NCI-H1417 (cell line): ENCODE measurements around the gene MAPKAP1.

Experiments used
- DNase-seq, 3 experiments: peaks; one replicate each; lab custom pipeline; 2025; lab: John Stamatoyannopoulos, UW

The MAPKAP1 gene

DNA sequence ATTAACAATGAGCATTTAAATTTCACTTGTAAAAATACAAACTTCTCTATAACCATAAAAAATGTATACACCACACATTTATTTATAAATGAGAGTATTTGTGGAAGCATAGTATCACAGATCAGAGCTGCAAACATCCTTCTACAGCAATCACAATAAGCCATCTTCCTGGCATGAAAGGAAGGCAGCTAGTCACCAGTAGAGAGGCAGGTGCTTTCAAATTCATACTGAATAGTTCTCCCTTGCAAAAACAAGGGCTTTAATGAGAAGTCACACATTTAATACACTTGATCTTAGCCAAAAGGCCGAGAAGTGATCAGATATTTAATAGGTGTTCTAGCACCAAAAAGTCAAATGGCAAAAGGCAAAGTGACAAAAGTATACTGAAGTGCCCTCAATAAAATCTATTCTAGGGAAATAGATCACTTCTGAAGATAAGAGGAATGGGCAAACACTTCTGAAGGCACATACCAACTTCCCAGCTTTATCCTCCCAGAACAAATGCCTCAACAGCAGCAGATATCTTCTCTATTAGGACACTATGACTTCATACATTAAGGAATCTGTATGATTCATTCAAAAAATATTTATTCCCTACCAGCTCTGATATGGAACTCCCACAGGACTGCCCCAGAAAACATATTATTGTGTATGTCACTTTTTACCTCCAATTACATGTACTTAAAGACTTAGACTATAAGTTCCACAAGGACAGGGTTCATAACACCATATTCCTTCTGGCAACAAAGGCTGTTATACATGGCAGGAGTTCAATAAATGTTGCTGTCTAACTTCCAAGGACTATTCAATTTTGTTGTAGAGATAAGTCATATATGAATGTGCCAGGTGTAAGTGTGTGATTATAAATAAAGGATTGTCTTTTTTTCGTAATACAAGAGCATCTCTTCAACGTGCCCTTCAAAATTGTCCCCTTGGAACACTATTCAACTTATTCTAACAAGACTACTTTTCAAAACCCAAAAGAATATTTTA lies 31.7 kb downstream of the MAPKAP1 start:
- no peak for DNase-seq

DNA sequence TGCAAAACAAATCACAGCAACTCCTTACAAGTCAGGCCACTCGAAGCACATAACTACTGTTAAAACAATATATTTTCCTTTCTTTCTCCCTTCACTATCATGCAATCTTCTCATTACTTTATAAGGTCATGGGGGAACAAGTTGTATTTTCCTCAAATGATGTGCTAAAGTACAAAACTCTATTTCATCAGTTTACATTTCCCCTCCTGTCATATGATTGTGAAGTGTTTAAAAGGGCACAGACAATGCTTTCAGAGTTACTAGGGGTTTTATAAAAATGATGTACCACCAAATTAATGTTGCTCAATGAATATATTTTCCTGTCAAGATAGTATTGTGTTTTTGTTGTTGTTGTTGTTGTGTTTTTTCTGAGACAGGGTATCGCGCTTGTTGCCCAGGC lies 34.1 kb downstream of the MAPKAP1 start:
- DNase-seq = no peak

DNA sequence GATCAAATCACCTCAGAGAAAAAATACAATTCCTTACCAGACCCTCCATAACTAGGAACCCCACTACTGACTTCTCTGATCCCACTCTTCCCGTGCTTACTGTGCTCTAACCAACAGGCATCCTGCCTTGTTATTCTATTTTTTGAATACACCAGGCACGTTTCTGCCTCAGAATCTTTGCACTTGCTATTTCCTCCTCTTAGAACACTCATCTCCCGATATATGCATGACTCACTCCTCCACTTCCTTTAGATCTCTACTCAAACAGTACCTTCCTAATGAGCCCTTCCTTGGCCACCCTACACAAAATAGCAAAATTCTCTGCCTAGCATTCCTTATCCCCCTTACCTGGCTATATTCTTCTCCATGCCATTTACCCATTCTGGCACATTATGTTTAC lies 43.9 kb downstream of the MAPKAP1 start:
- no peak for DNase-seq

DNA sequence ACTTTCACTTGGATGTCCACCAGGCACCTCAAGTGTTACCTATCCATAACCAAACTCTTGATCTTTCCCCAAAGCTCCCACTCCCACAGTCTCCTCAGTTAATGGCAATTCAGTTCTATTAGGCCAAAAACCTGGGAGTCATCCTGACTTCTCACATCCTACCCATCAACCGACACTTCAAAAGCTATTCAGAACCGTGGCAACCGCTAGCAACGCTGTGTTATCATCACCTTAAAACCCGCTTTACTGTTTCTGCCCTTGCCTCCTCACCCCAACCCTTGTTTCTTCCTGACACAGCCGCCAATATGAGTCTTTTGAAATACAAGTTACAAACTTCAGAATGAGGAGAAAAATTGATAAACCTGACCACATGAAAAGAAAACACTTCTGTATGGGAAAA lies 46.5 kb downstream of the MAPKAP1 start:
- no peak for DNase-seq

DNA sequence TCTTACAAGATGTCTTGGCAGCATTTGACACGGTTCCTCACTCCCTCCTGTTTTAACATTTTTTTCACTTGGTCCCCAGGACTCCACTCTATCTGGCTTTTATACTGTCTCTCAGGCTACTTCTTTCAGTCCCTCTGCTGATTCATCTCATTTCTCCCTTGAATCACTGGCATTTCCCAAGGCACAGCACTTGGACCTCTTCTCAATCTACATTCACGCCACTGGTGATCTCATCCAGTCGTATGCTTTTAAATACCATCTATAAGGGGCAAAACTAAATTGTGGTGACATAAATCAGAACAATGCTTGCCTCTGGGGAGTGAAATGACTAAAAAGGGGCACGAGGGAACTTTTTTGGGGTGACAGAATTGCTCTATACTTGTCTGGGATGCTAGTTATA lies 47.1 kb downstream of the MAPKAP1 start:
- no peak for DNase-seq

DNA sequence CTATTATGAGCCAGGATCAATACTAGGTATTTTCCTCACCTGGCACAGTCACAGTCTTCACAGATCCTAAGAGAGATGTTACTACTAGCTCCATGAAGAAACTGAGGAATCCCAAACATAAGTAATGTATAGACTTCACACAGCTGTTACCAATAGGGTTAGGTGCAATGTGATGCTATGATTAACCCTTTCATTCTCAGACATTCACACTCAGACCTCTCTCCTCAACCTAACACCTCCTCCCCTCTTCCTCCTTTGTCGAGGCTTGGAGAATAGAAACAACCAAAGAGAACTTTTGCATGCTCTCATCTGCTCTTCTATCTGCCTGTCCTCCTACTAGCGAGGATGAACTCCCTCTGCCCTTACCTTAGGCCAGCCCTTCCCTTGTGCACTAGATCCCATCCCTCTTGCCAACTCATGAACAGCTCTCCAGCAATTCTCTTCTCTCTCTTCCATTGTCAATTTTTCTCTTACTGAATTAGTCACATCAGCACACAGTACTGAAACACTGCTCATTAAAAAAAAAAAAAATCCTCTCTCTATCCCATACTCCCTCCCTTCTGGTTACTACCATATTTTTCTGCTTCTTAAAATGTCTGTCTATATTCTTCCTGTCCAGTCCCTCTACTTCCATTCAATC lies 47.7 kb downstream of the MAPKAP1 start:
- no peak for DNase-seq

DNA sequence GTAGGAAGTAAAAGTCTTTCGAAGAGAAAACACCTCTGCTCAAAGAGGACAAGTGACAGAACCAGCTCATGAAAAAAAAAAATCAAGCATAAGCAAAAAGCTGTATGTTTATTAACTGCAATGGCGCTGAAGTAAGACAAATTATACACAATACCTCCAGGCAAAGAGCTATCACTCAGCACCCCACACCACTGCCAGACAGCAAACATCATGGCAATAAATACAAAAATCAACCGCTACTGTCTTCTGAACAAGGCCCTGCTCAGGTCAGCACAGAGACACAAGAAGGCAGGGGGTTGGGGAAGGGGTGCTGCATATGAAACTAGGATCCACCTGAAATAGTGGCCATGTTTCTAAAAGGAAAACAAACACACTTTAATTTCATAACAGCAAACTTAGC lies 50.4 kb downstream of the MAPKAP1 start:
- peak in 1 of 3 experiments; percentile 55 for DNase-seq

DNA sequence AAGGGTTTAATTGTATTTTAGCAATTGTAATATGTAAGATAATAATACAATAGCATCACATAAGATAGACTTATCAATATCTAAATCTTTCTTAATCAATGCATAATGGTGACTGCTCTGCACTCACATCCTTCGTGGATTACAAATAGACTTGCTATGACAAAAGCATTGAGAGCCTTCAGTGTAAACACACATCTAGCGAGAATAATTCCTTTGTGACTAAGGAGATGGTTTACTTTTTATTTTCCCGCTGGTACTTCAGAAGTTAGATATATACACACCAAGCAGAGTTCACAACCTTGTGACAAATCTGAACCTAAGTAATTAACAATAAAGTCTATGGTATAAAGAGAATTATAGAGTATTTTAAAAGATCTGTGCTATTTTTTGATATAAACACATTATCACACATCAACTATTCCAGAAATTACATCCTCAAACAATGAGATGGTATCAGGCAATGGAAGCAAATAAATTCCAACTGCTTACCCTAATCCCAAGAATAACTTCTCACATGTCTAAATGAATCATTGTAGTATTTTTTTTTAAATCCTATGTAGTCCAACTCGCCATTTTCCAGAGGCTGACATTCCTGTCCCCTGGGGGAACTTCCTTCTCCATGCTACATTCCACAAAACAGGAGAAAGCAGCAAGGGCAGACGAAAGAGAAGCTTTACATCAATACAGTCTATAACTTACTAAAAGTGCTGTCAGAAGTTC lies 51.2 kb downstream of the MAPKAP1 start:
- peak in 1 of 3 experiments; percentile 28 for DNase-seq

DNA sequence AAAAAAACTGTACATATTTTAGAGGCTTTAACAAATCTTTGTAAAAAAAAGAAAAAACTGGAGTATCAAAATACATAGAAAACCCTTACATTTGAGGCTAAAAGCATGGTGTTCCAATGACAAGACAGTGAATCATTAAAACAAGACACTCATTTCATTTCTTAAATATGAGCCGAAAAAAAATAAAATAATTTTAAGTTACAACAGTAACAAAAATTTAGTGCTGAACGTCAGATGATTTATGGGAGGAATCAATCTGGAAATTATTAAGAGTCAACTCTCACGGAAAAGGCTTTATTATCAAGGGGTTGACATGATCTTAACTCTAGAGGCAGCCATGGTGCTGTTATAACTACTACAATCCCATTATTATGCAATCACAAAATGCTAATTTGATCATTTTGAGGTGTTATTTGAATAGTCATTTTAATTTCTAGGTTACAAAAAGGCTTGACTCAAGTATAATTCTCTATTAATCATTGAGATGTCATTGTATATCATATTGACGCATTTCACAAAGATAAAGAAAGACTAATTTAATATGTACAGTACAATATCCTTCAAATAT lies 51.9 kb downstream of the MAPKAP1 start:
- DNase-seq = no peak

DNA sequence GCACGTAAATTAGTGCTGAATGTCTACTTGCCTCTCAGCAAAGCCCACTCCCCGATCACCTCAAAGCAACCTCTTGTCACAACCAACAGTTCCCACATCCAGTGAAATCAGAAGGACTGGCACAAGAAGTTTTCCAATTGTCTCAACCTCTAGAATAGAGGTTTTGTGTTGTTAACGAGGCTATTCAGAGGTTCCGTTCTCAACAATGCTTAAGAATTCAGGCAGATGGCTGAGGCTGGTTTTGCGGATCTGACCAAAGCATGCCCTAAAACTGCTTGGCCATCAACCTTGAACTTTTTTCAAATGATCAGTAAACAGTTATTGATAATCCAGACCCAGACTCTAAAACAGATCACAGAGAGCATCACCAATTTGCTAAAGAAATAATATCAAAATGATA lies 52.9 kb downstream of the MAPKAP1 start:
- DNase-seq = no peak

DNA sequence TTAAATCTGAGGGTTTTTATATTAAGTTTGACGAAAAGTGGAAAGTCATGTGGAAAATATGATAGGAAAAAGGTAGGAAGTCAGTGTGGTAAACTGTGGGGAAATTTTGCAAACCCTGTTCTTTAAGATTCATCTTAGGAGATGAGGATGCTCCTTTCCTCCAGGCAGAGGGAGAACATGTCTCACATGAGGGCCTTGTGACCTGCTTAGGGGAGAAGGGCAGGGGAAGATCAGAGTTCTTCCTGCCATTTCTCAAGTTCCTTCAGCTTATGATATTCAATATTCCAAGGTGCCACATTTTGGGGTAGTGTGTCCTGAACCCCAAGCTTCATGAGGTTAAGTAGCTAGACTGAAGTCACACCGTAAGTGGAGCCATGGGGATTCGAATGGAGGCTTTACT lies 53.7 kb downstream of the MAPKAP1 start:
- no peak for DNase-seq

DNA sequence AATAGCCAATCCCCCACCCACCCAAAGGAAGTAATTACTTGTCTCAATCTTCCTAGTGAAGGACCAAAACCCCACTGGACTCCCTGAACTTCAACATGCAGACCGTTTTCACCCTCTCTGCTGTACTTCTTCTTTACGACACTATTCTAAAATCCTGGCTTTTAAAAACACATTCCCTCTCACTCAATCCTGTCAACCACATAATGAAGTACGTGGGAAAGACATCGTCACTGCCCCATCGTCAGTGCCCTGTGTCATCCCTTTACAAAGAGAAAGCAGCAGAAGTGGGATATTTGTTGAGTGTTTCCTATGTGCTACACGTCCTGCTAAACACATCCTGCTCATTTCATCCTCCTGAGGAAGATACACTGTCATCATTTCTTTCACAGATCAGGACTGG lies 54.2 kb downstream of the MAPKAP1 start:
- DNase-seq = no peak

DNA sequence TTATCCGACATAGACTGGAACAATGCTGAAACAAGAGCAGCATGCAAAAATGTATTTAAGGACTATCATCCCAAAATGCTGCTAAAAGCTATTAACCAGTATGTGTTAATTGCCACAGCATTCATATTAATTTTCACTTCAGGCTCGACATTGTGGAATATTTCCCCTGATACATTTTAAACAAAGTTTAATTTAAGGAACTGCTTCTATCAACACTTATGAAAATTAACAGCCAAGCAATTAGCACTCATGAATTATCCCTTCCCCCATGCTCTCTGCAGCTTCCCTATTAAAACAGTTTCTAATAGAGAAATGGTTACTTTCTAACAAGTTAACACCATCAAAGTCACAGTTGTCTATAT lies 54.8 kb downstream of the MAPKAP1 start:
- no peak for DNase-seq

DNA sequence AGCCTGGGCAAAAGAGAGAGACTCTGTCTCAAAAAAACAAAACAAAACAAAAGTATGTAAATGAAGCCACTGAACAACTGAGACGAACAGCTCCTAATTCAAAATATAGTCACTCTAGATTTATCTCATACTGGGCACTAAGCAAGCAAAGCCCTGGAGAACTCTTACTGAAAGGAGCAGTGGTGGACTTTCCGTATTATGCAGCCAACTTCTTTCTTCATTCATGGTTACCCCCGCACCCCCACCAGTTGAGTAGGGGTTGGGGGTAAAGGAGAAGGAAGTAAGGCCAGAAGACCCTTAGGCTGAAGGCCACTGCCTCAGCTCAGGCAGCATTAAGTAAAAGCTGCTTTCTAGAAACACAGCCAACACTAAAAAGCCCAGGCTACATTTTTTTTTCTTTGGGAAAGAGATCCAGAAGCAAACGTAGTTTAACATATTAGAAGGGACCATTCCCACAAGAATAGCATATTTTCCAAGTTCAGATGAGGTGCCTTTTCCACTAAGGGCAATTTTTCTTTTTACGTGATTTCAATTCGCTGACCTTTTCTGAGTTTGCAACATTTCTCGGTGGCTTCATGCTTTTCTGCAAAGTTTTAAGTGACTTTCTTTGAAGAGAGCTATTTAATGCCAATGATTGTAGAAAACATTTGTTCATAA lies 55.3 kb downstream of the MAPKAP1 start:
- no peak for DNase-seq

DNA sequence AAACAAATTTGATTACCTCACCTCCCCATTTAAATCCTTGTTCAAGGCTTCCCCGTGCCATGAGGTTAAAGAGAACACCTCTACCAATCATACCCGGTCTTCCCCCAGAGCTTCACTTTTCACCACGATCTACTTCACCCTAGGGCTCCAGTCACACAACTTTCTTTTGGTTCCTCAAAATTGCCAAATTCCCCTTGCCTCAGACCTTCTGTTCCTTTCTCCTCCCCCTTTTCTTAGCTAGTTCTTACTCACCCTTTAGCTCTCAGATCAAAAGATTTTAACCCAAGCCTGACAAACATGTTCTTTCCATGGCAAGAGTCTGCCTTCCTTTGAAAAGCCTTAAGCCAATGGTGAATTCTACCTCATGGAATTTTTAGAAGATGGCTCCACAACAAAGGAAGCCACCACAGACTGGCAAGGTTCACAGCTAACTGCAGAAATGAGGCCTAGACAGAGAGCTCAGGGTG lies 56.7 kb downstream of the MAPKAP1 start:
- DNase-seq = no peak

DNA sequence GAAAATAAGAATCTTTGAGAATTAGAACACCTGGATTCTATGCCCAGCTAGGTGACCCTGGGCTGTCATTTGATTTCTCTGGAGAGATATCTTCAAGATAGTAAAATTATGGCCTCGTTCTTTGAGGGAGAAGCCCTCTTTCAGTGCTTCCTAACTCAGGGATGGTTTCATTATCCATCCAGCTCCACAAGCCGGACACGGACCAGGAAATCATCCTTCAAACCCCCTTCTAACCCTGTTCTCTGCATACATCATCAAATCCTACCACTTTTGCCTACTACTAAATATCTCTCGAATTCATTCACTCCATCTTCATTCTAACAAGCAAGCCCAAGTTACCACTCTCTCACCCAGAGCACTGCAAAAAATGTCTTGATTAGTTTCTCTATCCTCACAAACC lies 57.2 kb downstream of the MAPKAP1 start:
- no peak for DNase-seq

DNA sequence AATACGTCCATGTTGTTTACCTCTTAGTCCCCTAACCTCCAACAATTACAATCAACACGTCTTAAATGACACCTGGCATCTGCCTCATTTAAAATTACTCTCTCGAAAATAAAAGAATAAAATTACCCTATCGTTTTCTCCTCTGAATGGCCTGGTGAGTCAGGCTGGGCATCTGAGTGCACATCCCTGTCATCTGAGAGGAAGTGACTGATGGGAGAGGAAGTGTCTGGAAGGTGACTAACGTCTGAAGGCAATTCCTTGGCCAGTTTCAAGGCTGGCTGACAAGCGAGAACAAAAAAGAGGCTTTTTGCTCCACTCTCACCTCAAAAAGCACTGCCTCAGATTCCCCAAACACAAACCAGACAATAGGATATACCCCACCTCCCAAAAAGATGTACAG lies 57.7 kb downstream of the MAPKAP1 start:
- DNase-seq = peak in 2 of 3 experiments; percentile 64 to 89

DNA sequence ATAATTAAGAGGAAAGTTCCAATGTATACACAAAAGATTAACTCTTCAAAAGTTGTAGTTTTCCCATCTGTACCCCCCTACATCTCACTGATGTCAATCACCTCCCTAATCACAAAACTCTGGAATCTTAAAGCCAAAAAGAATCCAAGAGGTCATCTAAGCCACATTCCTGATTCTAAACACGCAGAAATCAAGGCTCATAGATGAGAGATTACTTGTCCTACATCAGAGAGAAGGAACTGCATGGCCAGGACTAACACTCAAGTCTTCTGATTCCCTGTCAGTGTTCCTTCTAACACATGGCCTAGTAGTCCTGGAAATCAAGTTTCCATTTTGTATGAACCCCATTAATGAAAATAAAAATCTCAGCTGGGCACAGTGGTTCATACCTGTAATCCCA lies 58.7 kb downstream of the MAPKAP1 start:
- no peak for DNase-seq

DNA sequence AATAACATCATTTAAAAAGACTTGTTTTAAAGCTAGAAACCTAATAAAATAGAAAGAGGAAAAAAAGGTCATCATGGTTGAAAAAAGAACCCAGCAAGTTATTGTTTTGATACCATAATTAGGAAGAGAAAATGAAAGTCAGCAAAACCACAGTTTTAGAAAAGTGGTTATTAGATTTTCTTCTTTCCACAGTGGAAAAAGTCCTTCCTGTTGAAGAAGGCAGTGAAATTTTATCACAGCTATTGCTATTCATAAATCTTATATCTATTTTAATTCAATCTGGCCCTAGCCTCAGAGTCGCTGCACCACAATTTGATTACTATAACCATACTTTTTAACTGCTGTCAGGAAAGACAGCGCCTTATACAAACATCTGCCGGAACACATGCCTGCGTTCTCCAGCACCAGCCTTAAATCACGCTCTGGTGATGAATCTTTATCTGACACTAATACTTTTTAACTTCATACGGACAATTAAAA lies 60.3 kb downstream of the MAPKAP1 start:
- DNase-seq = peak in 1 of 3 experiments; percentile 26

DNA sequence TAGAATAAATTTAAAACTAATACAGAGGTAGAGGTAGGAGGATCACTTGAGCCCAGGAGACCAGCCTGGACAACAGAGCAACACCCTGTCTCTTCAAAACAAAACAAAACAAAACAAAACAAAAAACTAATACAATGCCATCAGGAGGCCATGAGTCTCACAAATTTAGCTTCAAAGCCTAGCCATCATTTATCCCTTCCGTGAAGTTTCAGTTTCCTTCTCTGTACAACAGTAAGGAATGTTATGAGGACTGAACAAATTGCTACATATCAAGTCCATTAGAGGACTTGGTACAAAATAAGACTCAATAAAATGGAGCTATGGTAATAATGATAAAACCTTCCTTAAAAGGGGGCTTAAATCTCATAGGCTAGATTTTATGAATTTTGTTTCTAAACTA lies 60.8 kb downstream of the MAPKAP1 start:
- no peak for DNase-seq

DNA sequence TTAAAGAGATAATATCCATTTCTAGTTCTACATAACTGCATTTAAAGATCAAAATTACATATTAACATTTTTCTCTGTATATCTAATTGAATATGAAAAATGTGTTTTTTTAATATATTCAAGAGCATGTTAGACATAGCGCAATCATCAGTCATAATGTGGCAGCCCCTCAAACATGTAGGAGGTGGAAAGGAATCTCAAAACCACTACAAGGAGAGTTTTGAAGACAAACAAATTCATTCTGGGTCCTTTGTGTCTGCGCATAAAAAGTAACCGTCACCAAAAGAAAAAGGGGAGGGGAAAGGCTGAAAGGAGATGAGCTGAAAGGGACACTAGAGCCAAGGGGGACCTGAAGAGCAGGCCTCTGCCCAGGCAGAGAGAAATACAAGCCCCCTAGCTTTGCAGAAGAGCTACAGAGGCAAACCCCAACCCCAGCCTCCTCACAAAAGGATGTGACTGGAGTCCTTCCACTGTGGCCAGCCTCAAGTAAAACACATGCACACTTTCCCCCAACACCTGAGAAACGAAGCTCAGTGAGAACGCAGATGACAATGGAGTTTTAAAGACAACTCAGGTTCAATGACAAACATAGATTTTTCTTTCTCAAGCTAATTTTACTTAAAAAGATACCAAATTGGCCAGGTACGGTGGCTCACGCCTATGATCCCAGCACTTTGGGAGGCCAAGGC lies 62.0 kb downstream of the MAPKAP1 start:
- DNase-seq = peak in 2 of 3 experiments; percentile 39 to 73
